GM10266 (cell line): ENCODE data around the gene GOLGA3.

ENCODE experiments used
- DNase-seq: peaks from one replicate; pipeline ENCODE4 v3.0.0; 2012; ENCODE audit errors: extremely low spot score
- TF ChIP-seq, protein P1 (sequence below): IDR thresholded peaks from 2 replicates; pipeline ENCODE4 v1.5.1; 2012; ENCODE audit warnings: mild to moderate bottlenecking, low read depth; ENCODE audit not compliant: control insufficient read depth, insufficient read depth; ENCODE audit errors: missing control alignments

Gene GOLGA3

GRCh38 chr12:132739600-132740312, 88.9 kb downstream of the GOLGA3 start:
- TF ChIP-seq, protein P1, sequence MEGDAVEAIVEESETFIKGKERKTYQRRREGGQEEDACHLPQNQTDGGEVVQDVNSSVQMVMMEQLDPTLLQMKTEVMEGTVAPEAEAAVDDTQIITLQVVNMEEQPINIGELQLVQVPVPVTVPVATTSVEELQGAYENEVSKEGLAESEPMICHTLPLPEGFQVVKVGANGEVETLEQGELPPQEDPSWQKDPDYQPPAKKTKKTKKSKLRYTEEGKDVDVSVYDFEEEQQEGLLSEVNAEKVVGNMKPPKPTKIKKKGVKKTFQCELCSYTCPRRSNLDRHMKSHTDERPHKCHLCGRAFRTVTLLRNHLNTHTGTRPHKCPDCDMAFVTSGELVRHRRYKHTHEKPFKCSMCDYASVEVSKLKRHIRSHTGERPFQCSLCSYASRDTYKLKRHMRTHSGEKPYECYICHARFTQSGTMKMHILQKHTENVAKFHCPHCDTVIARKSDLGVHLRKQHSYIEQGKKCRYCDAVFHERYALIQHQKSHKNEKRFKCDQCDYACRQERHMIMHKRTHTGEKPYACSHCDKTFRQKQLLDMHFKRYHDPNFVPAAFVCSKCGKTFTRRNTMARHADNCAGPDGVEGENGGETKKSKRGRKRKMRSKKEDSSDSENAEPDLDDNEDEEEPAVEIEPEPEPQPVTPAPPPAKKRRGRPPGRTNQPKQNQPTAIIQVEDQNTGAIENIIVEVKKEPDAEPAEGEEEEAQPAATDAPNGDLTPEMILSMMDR: no peak
- no peak for DNase-seq

- TF ChIP-seq, protein P1: no peak
- no peak for DNase-seq
These were observed 91.8 kb downstream of the GOLGA3 start for GRCh38 chr12:132736913-132737312.

- TF ChIP-seq, protein P1: no peak
- no peak for DNase-seq
These were observed 92.3 kb downstream of the GOLGA3 start for GRCh38 chr12:132736378-132736777.

DNA sequence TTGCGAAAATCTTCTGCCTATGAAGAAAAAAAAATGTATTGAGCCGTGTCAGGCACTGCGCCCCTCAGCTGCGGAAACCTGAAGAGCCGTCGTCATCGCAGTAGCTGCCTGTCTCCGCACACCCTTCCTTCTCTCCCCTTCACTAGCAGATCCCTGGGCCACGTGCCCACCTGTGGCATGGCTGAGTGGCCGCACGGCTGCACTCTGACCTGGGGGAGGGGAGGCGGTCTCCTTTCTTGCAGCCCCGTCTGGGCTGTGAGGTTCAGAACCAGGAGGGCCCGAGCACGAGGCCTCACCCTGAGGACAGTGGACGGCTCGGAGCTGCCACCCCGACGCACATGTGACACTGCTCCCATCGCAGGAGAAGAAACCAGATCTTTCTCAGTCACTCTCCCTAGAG, 93.2 kb downstream of the GOLGA3 start:
- TF ChIP-seq, protein P1: no peak
- no peak for DNase-seq

DNA sequence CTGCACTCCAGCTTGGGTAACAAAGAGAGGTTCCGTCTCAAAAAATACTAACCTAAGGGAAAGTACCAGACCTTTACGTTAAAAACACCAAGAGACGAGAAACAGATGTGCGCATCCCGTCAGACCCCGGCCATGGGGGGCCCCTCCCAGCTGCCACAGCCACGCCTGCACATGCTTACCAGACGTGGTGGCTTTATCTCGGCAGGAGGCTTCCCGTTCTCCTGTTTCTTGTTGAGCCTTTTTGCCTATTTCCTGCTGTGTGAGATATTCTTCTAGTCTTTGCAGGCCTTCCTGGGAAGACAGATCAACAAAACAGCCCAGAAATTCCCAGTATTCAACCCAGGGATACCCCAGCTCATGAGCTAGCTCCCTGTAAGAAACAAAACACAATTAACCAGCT, 94.5 kb downstream of the GOLGA3 start:
- TF ChIP-seq, protein P1: no peak
- no peak for DNase-seq

DNA sequence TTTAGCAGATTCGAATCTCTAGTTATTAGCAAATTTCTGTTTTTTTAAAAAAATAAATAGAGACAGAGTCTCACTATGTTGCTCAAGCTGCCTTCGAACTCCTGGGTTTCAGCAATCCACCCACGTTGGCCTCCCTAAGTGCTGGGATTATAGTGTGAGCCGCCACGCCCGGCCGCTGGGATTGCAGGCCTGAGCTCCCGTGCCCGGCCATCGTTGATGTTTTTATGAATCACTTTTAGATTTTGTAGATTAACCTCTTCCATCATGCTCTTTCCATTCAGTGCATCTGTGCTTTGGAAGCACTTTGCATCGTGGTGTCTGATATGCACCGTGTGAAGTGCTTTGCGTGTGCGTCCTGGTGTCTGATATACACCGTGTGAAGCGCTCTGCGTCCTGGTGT, 97.1 kb downstream of the GOLGA3 start:
- DNase-seq: no peak
- TF ChIP-seq, protein P1: no peak

DNA sequence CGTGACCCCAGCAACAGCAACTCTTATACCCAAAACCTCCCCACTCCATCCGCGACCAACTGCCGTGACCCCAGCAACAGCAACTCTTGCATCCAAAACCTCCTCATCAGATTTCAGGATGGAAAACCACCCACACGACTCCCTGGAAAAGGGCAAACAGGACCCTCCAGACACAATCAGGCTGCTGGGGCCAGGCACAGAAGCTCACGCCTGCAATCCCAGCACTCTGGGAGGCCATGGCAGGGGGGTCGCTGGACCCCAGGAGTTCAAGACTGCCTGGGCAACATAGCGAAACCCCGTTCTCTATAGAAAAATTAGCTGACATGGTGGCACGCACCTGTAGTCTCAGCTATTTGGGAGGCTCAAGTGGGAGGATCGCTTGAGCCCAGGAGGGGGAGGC, 98.3 kb downstream of the GOLGA3 start:
- TF ChIP-seq, protein P1: no peak
- no peak for DNase-seq
